Mammary epithelial cell (primary cell): ENCODE measurements around the gene NXPH2.

ENCODE experiments used
- CTCF ChIP-seq, 2 donors: IDR thresholded peaks in 1 of 2; conservative IDR thresholded peaks in 1 of 2; 2 replicates each; pipeline ENCODE4 v1.5.1; 2011 to 2012; ENCODE audit warnings: inconsistent platforms in 2 of 2, low read length in 2 of 2, mild to moderate bottlenecking in 2 of 2, control low read depth in 1 of 2, low read depth in 1 of 2; ENCODE audit not compliant: insufficient read depth in 1 of 2; ENCODE audit errors: extremely low read depth in 1 of 2
- EZH2 ChIP-seq: IDR thresholded peaks from 2 replicates; pipeline ENCODE4 v1.6.1; 2012; ENCODE audit warnings: low read length, inconsistent platforms, borderline replicate concordance

DNA sequence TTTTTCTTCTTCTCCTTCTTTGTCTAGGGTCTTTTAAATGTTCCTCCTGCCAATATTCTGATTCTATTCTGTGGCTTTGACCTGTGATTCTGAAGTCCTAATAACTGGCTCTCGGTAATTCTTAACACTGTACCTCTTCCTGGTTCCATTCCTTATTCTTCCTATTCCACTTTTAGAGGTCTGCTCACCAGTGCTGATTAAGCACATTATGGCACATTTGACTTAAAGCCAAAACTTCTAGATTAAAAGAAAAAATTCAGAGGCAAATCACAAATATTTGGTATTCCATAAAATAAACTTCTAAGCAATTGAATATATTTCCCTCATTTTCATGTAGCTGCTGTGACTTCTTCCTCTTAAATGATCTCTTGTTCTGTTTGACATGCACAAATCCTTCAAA is 47.5 kb downstream of the NXPH2 start:
- no peak for TF ChIP-seq CTCF (conservative IDR thresholded peaks at IDR 0.05 in 1 of 2, IDR thresholded peaks at IDR 0.05 in 1 of 2; ENCODE audit: extremely low read depth in 1 of 2, insufficient read depth in 1 of 2, low read depth in 1 of 2, low read length in 2 of 2)
- TF ChIP-seq EZH2: no peak
